ENCODE data around the gene TBX10.

- TF ChIP-seq CTCF (conservative IDR thresholded peaks at IDR 0.05 in 1 of 2, IDR thresholded peaks at IDR 0.05 in 1 of 2; ENCODE audit: extremely low read depth in 1 of 2, insufficient read depth in 1 of 2, low read depth in 1 of 2, low read length in 2 of 2) (no peak), EZH2 (IDR thresholded peaks at IDR 0.05; ENCODE audit: borderline replicate concordance, low read length) (no peak)
These were observed 26.7 kb upstream of the TBX10 start for GRCh38 chr11:67666303-67666645.
